Type B pancreatic cell (in vitro differentiated cells): ENCODE measurements around the gene PCSK6. TPM values are rescaled to one million over a fixed set of nuclear protein-coding genes. Genes with fewer than 3 reads are reported as not detected.
"Not testable (repeated sequence)": the region's sequence is repeated elsewhere in the genome, so short reads cannot be mapped to it uniquely, and the experiment has no call there.

Experiments
- DNase-seq: peaks from one replicate; pipeline ENCODE4 v3.0.0; 2021; ENCODE audit warnings: mixed read lengths; ENCODE audit not compliant: unreplicated experiment; ENCODE audit errors: extremely low spot score
- H3K27ac Mint-ChIP-seq: 2 replicates; pipeline ENCODE4 v1.8.0; 2021; ENCODE audit warnings: mild to moderate bottlenecking, mixed read lengths
- H3K27me3 Mint-ChIP-seq: 2 replicates; pipeline ENCODE4 v1.8.0; 2021; ENCODE audit warnings: mixed read lengths
- H3K36me3 Mint-ChIP-seq: 2 replicates; pipeline ENCODE4 v1.8.0; 2021; ENCODE audit warnings: mixed read lengths
- H3K4me1 Mint-ChIP-seq: one replicate; pipeline ENCODE4 v1.8.0; 2021; ENCODE audit warnings: mixed read lengths; ENCODE audit not compliant: unreplicated experiment
- H3K4me3 Mint-ChIP-seq: 2 replicates; pipeline ENCODE4 v1.8.0; 2021; ENCODE audit warnings: mild to moderate bottlenecking, mixed read lengths
- H3K9me3 Mint-ChIP-seq: 2 replicates; pipeline ENCODE4 v1.8.0; 2021; ENCODE audit warnings: mixed read lengths
- total RNA-seq: library from RNA; stranded (reverse); gene quantifications from 2 replicates; pipeline ENCODE4 v1.2.1, GENCODE V29; 2021; ENCODE audit warnings: low replicate concordance
- TF ChIP-seq, protein P1 (sequence below): fragments of 200-600 bp; sonication (generic); conservative IDR thresholded peaks from 2 replicates; pipeline ENCODE4 v1.5.0; 2021; ENCODE audit warnings: antibody characterized with exemption, mild to moderate bottlenecking

PCSK6 gene
- total RNA-seq, 1 donor from 2014 or later, result 5.4 TPM

- no peak overlapping the region for H3K27ac Mint-ChIP-seq
- H3K36me3 Mint-ChIP-seq, result no peaks in the 10 kb centered on the region
- no peaks in the 10 kb centered on the region for H3K9me3 Mint-ChIP-seq
- H3K4me3 Mint-ChIP-seq, result no peak overlapping the region
- peaks cover 16% of the 10 kb centered on the region for H3K4me1 Mint-ChIP-seq
- H3K27me3 Mint-ChIP-seq, result peaks cover 4% of the 10 kb centered on the region
- no peak for DNase-seq
- TF ChIP-seq, protein P1, sequence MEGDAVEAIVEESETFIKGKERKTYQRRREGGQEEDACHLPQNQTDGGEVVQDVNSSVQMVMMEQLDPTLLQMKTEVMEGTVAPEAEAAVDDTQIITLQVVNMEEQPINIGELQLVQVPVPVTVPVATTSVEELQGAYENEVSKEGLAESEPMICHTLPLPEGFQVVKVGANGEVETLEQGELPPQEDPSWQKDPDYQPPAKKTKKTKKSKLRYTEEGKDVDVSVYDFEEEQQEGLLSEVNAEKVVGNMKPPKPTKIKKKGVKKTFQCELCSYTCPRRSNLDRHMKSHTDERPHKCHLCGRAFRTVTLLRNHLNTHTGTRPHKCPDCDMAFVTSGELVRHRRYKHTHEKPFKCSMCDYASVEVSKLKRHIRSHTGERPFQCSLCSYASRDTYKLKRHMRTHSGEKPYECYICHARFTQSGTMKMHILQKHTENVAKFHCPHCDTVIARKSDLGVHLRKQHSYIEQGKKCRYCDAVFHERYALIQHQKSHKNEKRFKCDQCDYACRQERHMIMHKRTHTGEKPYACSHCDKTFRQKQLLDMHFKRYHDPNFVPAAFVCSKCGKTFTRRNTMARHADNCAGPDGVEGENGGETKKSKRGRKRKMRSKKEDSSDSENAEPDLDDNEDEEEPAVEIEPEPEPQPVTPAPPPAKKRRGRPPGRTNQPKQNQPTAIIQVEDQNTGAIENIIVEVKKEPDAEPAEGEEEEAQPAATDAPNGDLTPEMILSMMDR, result no peak
These were observed 81.3 kb downstream of the PCSK6 start for GRCh38 chr15:101407966-101408775.

GRCh38 chr15:101407439-101407838, 82.1 kb downstream of the PCSK6 start:
- no peak overlapping the region for H3K27ac Mint-ChIP-seq
- H3K9me3 Mint-ChIP-seq, result no peaks in the 10 kb centered on the region
- peaks cover 16% of the 10 kb centered on the region for H3K4me1 Mint-ChIP-seq
- H3K4me3 Mint-ChIP-seq, result no peak overlapping the region
- DNase-seq, result no peak
- H3K27me3 Mint-ChIP-seq, result peaks cover 4% of the 10 kb centered on the region
- no peaks in the 10 kb centered on the region for H3K36me3 Mint-ChIP-seq
- TF ChIP-seq, protein P1, result no peak

DNA sequence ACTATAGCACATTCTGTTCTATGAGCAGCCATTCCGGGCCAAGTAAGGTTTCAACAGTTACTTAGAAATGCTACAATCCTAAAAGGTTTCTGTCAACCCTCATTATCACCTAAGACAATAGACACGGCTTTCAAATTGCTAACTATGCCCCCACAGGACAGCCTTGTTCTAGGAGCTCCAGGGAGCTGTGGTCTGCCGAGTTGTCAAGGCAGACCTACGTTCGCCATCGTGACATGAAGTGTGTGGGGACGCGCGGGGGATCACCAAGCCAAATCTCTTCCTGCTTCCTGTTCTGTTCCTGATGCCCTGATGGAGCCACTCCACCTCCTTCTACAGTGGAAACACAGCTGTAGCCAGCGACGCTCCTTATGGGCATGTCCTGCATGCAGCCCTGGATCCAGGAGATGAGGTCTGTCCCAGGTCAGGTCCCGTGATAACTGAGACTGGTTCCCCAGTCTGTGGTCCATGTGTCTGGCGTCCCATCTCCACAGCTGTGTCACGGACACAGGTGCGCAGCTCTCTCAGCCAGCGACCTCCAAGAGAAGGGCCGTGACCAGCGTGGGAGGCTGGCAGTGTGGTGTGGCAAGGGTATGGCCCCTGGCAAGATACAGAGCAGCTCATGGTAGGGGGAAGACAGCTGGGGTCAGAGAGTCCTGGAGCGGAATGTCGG, 82.8 kb downstream of the PCSK6 start:
- Mint-ChIP-seq H3K27ac (no peak overlapping the region), H3K9me3 (no peaks in the 10 kb centered on the region), H3K4me3 (no peak overlapping the region), H3K4me1 (peaks cover 16% of the 10 kb centered on the region), H3K27me3 (peaks cover 4% of the 10 kb centered on the region), H3K36me3 (no peaks in the 10 kb centered on the region)
- TF ChIP-seq, protein P1, result no peak
- DNase-seq, result no peak

GRCh38 chr15:101406036-101406435, 83.5 kb downstream of the PCSK6 start:
- DNase-seq, result no peak
- H3K9me3 Mint-ChIP-seq, result no peaks in the 10 kb centered on the region
- no peaks in the 10 kb centered on the region for H3K36me3 Mint-ChIP-seq
- H3K27me3 Mint-ChIP-seq, result peaks cover 4% of the 10 kb centered on the region
- H3K4me3 Mint-ChIP-seq, result peak overlapping the region; percentile 50
- H3K4me1 Mint-ChIP-seq, result peaks cover 16% of the 10 kb centered on the region
- TF ChIP-seq, protein P1, result no peak
- no peak overlapping the region for H3K27ac Mint-ChIP-seq

GRCh38 chr15:101404245-101404644, 85.3 kb downstream of the PCSK6 start:
- no peak overlapping the region for H3K4me3 Mint-ChIP-seq

GRCh38 chr15:101402883-101403282, 86.6 kb downstream of the PCSK6 start:
- H3K27ac Mint-ChIP-seq, H3K27me3 Mint-ChIP-seq, DNase-seq, H3K9me3 Mint-ChIP-seq, H3K4me3 Mint-ChIP-seq, H3K36me3 Mint-ChIP-seq: not testable (repeated sequence)
- H3K4me1 Mint-ChIP-seq, result peaks cover 16% of the 10 kb centered on the region

More at GRCh38 chr15:101404245-101404644, 85.3 kb downstream of the PCSK6 start:
- TF ChIP-seq, protein P1, result no peak
- DNase-seq, result no peak
- no peaks in the 10 kb centered on the region for H3K36me3 Mint-ChIP-seq
- H3K9me3 Mint-ChIP-seq, result no peaks in the 10 kb centered on the region
- peaks cover 8% of the 10 kb centered on the region for H3K27me3 Mint-ChIP-seq
- peaks cover 16% of the 10 kb centered on the region for H3K4me1 Mint-ChIP-seq
- no peak overlapping the region for H3K27ac Mint-ChIP-seq
